AG09319 (cell line): ENCODE results near the gene COL9A2.

Experiments used
- DNase-seq: peaks from one replicate; pipeline ENCODE4 v3.0.0-alpha.2; 2010; ENCODE audit warnings: low read depth; ENCODE audit errors: extremely low read depth
- CTCF ChIP-seq: IDR thresholded peaks from 2 replicates; pipeline ENCODE4 v1.5.1; 2011; ENCODE audit warnings: low read depth, mild to moderate bottlenecking, inconsistent platforms, low read length, moderate library complexity

The COL9A2 gene

GRCh38 chr1:40276122-40276521 lies 41.0 kb downstream of the COL9A2 start:
- no peak for TF ChIP-seq CTCF
- DNase-seq: no peak

- no peak for DNase-seq
- no peak for TF ChIP-seq CTCF
These were observed 42.8 kb downstream of the COL9A2 start for GRCh38 chr1:40274331-40274730.

GRCh38 chr1:40273547-40274166 lies 43.4 kb downstream of the COL9A2 start:
- TF ChIP-seq CTCF: no peak
- no peak for DNase-seq

- TF ChIP-seq CTCF: no peak
- no peak for DNase-seq
These were observed 44.4 kb downstream of the COL9A2 start for GRCh38 chr1:40272653-40273213.

- DNase-seq: no peak
- no peak for TF ChIP-seq CTCF
These were observed 46.8 kb downstream of the COL9A2 start for GRCh38 chr1:40270152-40270834.

- no peak for TF ChIP-seq CTCF
- no peak for DNase-seq
These were observed 48.9 kb downstream of the COL9A2 start for GRCh38 chr1:40268211-40268610.

- TF ChIP-seq CTCF: no peak
- DNase-seq: peak; percentile 97
These were observed 49.3 kb downstream of the COL9A2 start for GRCh38 chr1:40267767-40268187.
